K562 (cell line): ENCODE results near the gene ARHGAP18. TPM values are rescaled to one million over a fixed set of nuclear protein-coding genes. Genes with fewer than 3 reads are reported as not detected.
A peak's percentile ranks its signal among the peaks of the same experiment; 100 is the strongest.

Experiments
- ARID1B ChIP-seq: fragments of 450-650 bp; IDR thresholded peaks from 2 replicates; pipeline ENCODE4 v1.6.1; 2016; ENCODE audit warnings: antibody characterized with exemption, mild to moderate bottlenecking, inconsistent platforms
- DACH1 ChIP-seq: fragments of 450-650 bp; IDR thresholded peaks from 2 replicates; pipeline ENCODE4 v1.6.1; 2018; ENCODE audit not compliant: partially characterized antibody
- EHMT2 ChIP-seq: fragments of 450-650 bp; IDR thresholded peaks from 2 replicates; pipeline ENCODE4 v1.6.1; 2018; ENCODE audit warnings: antibody characterized with exemption
- EP400 ChIP-seq: fragments of 450-650 bp; IDR thresholded peaks from 2 replicates; pipeline ENCODE4 v1.6.1; 2017; ENCODE audit warnings: antibody characterized with exemption, mild to moderate bottlenecking, moderate library complexity
- ETV6 ChIP-seq, 3 experiments: fragments of 150-350 bp in 1 of 3; sonication (generic) in 1 of 3; formaldehyde crosslinking in 1 of 3; IDR thresholded peaks; 2 replicates each; pipeline versions ENCODE4 v1.6.1 to v1.8.0; 2014 to 2022; ENCODE audit warnings: borderline replicate concordance in 2 of 3, low read depth in 2 of 3, antibody characterized with exemption in 1 of 3, low read length in 1 of 3, mild to moderate bottlenecking in 1 of 3, missing genetic modification reagents in 1 of 3
- FOXM1 ChIP-seq, 2 experiments: fragments of 450-650 bp in 1 of 2; sonication (generic) in 1 of 2; formaldehyde crosslinking in 1 of 2; IDR thresholded peaks; 2 replicates each; pipeline versions ENCODE4 v1.6.1 to v1.9.0; 2017 to 2022; ENCODE audit warnings: low read depth in 2 of 2, mild to moderate bottlenecking in 2 of 2, missing genetic modification reagents in 1 of 2, moderate library complexity in 1 of 2
- GATA2 ChIP-seq: sonication (generic); formaldehyde crosslinking; IDR thresholded peaks from 2 replicates; pipeline ENCODE4 v1.4.0; 2020; ENCODE audit warnings: mild to moderate bottlenecking, missing genetic modification reagents
- MTA1 ChIP-seq: fragments of 450-650 bp; IDR thresholded peaks from 2 replicates; pipeline ENCODE4 v1.6.1; 2017; ENCODE audit warnings: borderline replicate concordance
- NFRKB ChIP-seq: fragments of 450-650 bp; IDR thresholded peaks from 2 replicates; pipeline ENCODE4 v1.6.1; 2016; ENCODE audit warnings: low read depth
- SMARCE1 ChIP-seq: fragments of 450-650 bp; IDR thresholded peaks from 2 replicates; pipeline ENCODE4 v1.7.1; 2016; ENCODE audit warnings: mild to moderate bottlenecking
- TCF3 ChIP-seq: sonication (generic); formaldehyde crosslinking; IDR thresholded peaks from 2 replicates; pipeline ENCODE4 v1.4.0; 2020; ENCODE audit warnings: mild to moderate bottlenecking, missing genetic modification reagents
- TEAD4 ChIP-seq, 2 experiments: sonication (generic) in 1 of 2; formaldehyde crosslinking in 1 of 2; IDR thresholded peaks; 2 replicates each; pipeline versions ENCODE4 v1.6.1 to v1.8.0; 2012 to 2022; ENCODE audit warnings: borderline replicate concordance in 1 of 2, inconsistent platforms in 1 of 2, low read length in 1 of 2, mild to moderate bottlenecking in 1 of 2, missing genetic modification reagents in 1 of 2
- TOE1 ChIP-seq, 2 experiments: fragments of 450-650 bp in 1 of 2; sonication (generic) in 1 of 2; formaldehyde crosslinking in 1 of 2; IDR thresholded peaks; 2 replicates each; pipeline versions ENCODE4 v1.7.1 to v1.8.0; 2016 to 2022; ENCODE audit warnings: borderline replicate concordance in 2 of 2, mild to moderate bottlenecking in 2 of 2, antibody characterized with exemption in 1 of 2, inconsistent platforms in 1 of 2, low read depth in 1 of 2, missing genetic modification reagents in 1 of 2, moderate library complexity in 1 of 2
- ZEB2 ChIP-seq: fragments of 450-650 bp; IDR thresholded peaks from 2 replicates; pipeline ENCODE4 v1.6.1; 2016
- polyA plus RNA-seq, 8 experiments: library from polyadenylated mRNA; depleted of rRNA in 4 of 8; stranded (reverse) in 5 of 8; unstranded in 3 of 8; fragments of >200 nt; fragmentation: Nextera tagmentation in 2 of 8; fragmentation: Illumina TruSeq in 1 of 8; extraction: Ambion mirVana in 2 of 8; extraction: Trizol in 1 of 8; gene quantifications; 2 replicates each; pipeline versions ENCODE4 v1.2.1 to v1.2.3, GENCODE V29; 2011 to 2014; ENCODE audit warnings: inconsistent platforms in 1 of 8, missing spikeins in 1 of 8
- total RNA-seq, 7 experiments: library from RNA; depleted of rRNA in 6 of 7; stranded (reverse); fragments of >200 nt in 6 of 7; fragmentation: Illumina TruSeq in 2 of 7; extraction: Trizol in 2 of 7; gene quantifications; 2 replicates each; pipeline versions ENCODE4 v1.2.1 to v1.2.3, GENCODE V29; 2011 to 2021; ENCODE audit warnings: low replicate concordance in 1 of 7
- TF ChIP-seq, protein P1 (sequence below): sonication (generic); formaldehyde crosslinking; IDR thresholded peaks from 2 replicates; pipeline ENCODE4 v1.8.0; 2022; ENCODE audit warnings: mild to moderate bottlenecking, missing genetic modification reagents
- TF ChIP-seq, protein P2 (sequence below): sonication (generic); IDR thresholded peaks from 2 replicates; pipeline ENCODE4 v1.6.1; 2016
- TF ChIP-seq, protein P3 (sequence below), 2 experiments: fragments of 450-650 bp; conservative IDR thresholded peaks; 2 replicates each; pipeline ENCODE4 v1.6.1; 2017; ENCODE audit warnings: mild to moderate bottlenecking in 2 of 2, moderate library complexity in 2 of 2
- TF ChIP-seq, protein P4 (sequence below): fragments of 250-450 bp; sonication (Bioruptor Pico); IDR thresholded peaks from 2 replicates; pipeline ENCODE4 v1.4.0; 2020; ENCODE audit warnings: borderline replicate concordance

The ARHGAP18 gene
- total and polyA plus RNA-seq, 9 of the 15 experiments (the other 6 are each of a cell fraction or from before 2014, with no cell fraction given): 13.3 to 29.7 (median 21.1) TPM

DNA sequence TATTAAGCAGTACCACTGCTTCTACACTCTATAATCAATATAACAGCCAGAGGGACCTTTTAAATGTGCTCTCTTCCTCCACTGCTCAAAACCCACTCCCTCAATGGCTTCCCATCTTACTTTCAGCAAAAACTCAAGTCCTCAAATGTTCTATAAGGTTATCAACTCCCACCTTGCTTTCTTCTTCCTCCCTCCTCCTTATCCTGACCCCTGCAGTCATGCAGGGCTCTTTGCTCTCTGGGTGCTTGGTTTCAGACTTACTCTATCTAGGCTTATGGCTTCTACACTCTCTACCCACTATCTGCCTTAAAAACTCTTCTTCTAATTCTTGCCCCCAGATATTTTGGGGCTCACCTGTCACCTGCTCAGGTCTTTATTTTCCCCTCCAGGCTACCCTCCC is 5.3 kb downstream of the ARHGAP18 start (continued):
- TF ChIP-seq, protein P1, sequence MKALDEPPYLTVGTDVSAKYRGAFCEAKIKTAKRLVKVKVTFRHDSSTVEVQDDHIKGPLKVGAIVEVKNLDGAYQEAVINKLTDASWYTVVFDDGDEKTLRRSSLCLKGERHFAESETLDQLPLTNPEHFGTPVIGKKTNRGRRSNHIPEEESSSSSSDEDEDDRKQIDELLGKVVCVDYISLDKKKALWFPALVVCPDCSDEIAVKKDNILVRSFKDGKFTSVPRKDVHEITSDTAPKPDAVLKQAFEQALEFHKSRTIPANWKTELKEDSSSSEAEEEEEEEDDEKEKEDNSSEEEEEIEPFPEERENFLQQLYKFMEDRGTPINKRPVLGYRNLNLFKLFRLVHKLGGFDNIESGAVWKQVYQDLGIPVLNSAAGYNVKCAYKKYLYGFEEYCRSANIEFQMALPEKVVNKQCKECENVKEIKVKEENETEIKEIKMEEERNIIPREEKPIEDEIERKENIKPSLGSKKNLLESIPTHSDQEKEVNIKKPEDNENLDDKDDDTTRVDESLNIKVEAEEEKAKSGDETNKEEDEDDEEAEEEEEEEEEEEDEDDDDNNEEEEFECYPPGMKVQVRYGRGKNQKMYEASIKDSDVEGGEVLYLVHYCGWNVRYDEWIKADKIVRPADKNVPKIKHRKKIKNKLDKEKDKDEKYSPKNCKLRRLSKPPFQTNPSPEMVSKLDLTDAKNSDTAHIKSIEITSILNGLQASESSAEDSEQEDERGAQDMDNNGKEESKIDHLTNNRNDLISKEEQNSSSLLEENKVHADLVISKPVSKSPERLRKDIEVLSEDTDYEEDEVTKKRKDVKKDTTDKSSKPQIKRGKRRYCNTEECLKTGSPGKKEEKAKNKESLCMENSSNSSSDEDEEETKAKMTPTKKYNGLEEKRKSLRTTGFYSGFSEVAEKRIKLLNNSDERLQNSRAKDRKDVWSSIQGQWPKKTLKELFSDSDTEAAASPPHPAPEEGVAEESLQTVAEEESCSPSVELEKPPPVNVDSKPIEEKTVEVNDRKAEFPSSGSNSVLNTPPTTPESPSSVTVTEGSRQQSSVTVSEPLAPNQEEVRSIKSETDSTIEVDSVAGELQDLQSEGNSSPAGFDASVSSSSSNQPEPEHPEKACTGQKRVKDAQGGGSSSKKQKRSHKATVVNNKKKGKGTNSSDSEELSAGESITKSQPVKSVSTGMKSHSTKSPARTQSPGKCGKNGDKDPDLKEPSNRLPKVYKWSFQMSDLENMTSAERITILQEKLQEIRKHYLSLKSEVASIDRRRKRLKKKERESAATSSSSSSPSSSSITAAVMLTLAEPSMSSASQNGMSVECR (CRISPR knock-in tag): no peak
- peak; percentile 25; the same call in 1 of the 2 replicates for TF ChIP-seq EP400
- peak; percentile 11 for TF ChIP-seq DACH1
- peak; percentile 92 for TF ChIP-seq ARID1B
- TF ChIP-seq NFRKB: peak; percentile 49; the same call in 1 of the 2 replicates
- TF ChIP-seq ETV6 (IDR thresholded peaks at IDR 0.05; ENCODE audit: borderline replicate concordance in 1 of 2, low read depth in 2 of 2, low read length in 1 of 2): no peak
- no peak for TF ChIP-seq ETV6 (CRISPR knock-in tag; IDR thresholded peaks at IDR 0.05; ENCODE audit: borderline replicate concordance)
- peak; percentile 25; the same call in 1 of the 2 replicates for TF ChIP-seq GATA2 (CRISPR knock-in tag)
- TF ChIP-seq, protein P2, sequence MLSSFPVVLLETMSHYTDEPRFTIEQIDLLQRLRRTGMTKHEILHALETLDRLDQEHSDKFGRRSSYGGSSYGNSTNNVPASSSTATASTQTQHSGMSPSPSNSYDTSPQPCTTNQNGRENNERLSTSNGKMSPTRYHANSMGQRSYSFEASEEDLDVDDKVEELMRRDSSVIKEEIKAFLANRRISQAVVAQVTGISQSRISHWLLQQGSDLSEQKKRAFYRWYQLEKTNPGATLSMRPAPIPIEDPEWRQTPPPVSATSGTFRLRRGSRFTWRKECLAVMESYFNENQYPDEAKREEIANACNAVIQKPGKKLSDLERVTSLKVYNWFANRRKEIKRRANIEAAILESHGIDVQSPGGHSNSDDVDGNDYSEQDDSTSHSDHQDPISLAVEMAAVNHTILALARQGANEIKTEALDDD: no peak; the same call in 1 of the 2 replicates
- TF ChIP-seq EHMT2: peak; percentile 79
- TF ChIP-seq SMARCE1: peak; percentile 76; the same call in 1 of the 2 replicates
- TF ChIP-seq, protein P3, sequence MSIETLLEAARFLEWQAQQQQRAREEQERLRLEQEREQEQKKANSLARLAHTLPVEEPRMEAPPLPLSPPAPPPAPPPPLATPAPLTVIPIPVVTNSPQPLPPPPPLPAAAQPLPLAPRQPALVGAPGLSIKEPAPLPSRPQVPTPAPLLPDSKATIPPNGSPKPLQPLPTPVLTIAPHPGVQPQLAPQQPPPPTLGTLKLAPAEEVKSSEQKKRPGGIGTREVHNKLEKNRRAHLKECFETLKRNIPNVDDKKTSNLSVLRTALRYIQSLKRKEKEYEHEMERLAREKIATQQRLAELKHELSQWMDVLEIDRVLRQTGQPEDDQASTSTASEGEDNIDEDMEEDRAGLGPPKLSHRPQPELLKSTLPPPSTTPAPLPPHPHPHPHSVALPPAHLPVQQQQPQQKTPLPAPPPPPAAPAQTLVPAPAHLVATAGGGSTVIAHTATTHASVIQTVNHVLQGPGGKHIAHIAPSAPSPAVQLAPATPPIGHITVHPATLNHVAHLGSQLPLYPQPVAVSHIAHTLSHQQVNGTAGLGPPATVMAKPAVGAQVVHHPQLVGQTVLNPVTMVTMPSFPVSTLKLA (conservative IDR thresholded peaks at IDR 0.05): 0 out of 4 replicates have a peak, but pooled peaks of 1 of the 2 experiments have one; percentile 19
- TF ChIP-seq, protein P4, sequence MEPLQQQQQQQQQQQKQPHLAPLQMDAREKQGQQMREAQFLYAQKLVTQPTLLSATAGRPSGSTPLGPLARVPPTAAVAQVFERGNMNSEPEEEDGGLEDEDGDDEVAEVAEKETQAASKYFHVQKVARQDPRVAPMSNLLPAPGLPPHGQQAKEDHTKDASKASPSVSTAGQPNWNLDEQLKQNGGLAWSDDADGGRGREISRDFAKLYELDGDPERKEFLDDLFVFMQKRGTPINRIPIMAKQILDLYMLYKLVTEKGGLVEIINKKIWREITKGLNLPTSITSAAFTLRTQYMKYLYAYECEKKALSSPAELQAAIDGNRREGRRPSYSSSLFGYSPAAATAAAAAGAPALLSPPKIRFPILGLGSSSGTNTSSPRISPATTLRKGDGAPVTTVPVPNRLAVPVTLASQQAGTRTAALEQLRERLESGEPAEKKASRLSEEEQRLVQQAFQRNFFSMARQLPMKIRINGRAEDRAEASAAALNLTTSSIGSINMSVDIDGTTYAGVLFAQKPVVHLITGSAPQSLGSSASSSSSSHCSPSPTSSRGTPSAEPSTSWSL (CRISPR knock-in tag): no peak
- TF ChIP-seq FOXM1 (IDR thresholded peaks at IDR 0.05; ENCODE audit: low read depth): peak; percentile 27; the same call in 1 of the 2 replicates
- no peak for TF ChIP-seq FOXM1 (CRISPR knock-in tag; IDR thresholded peaks at IDR 0.05; ENCODE audit: low read depth)
- TF ChIP-seq TOE1 (IDR thresholded peaks at IDR 0.05; ENCODE audit: borderline replicate concordance): peak; percentile 22; the same call in 1 of the 2 replicates
- TF ChIP-seq TOE1 (CRISPR knock-in tag; IDR thresholded peaks at IDR 0.05; ENCODE audit: borderline replicate concordance, low read depth): no peak
- peak; percentile 59; the same call in 1 of the 2 replicates for TF ChIP-seq TEAD4 (IDR thresholded peaks at IDR 0.05; ENCODE audit: low read length)
- no peak for TF ChIP-seq TEAD4 (CRISPR knock-in tag; IDR thresholded peaks at IDR 0.05; ENCODE audit: borderline replicate concordance)
- peak; percentile 80 for TF ChIP-seq ZEB2
- 0 out of 2 replicates have a peak, but pooled peaks have one; percentile 18 for TF ChIP-seq MTA1
- peak; percentile 85 for TF ChIP-seq TCF3 (CRISPR knock-in tag)
